Amygdala (tissue), 56 donors: ENCODE data around the gene TIE1.

Source experiments
- DNase-seq, 56 donors: peaks; one replicate each; lab custom pipeline; 2025; lab: John Stamatoyannopoulos, UW

Gene TIE1

DNA sequence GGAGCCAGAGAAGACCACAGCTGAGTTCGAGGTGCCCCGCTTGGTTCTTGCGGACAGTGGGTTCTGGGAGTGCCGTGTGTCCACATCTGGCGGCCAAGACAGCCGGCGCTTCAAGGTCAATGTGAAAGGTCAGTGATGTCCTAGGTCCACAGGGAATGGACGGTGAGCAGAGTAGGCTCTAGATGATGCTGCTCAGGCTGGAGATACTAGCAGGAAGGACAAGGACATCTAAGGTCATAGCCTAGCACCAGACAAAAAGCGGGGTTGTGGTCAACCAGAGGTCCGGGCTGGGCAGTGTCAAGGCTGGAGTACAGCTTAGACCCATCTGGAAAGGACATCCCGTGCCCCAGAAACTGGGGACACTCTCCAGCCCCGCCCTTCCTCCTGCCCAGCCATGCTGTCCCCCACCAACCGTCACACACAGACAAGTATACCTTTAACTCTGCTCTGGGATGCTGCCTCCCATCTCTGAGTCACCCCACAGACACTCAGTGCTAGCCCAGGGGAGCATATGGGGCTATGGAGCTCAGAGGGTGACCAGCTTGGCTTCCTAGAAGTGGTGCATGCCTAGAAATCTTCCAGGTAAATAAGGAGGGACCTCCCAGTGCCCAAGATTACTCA, 8.7 kb downstream of the TIE1 start:
- DNase-seq: no peak

DNA sequence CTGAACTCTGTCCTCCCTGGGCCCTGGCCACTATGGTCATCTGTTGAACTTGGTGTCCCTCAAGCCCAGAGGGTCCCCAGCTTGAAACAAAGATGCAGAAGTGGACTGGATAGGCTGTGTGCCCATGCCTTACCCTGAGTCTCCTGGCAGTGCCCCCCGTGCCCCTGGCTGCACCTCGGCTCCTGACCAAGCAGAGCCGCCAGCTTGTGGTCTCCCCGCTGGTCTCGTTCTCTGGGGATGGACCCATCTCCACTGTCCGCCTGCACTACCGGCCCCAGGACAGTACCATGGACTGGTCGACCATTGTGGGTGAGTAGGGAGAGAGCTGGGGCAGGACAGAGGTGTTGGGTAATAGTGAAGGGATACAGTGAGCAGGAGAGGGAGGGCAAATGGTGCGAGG, 10.7 kb downstream of the TIE1 start:
- DNase-seq: no peak

DNA sequence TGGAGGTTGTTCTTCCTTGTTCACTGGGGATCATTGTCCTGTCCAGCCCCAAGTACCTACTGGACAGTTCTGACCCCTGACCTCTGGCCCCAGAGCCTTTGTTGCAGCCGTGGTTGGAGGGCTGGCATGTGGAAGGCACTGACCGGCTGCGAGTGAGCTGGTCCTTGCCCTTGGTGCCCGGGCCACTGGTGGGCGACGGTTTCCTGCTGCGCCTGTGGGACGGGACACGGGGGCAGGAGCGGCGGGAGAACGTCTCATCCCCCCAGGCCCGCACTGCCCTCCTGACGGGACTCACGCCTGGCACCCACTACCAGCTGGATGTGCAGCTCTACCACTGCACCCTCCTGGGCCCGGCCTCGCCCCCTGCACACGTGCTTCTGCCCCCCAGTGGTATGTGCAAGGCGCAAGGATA, 11.4 kb downstream of the TIE1 start:
- DNase-seq: no peak

DNA sequence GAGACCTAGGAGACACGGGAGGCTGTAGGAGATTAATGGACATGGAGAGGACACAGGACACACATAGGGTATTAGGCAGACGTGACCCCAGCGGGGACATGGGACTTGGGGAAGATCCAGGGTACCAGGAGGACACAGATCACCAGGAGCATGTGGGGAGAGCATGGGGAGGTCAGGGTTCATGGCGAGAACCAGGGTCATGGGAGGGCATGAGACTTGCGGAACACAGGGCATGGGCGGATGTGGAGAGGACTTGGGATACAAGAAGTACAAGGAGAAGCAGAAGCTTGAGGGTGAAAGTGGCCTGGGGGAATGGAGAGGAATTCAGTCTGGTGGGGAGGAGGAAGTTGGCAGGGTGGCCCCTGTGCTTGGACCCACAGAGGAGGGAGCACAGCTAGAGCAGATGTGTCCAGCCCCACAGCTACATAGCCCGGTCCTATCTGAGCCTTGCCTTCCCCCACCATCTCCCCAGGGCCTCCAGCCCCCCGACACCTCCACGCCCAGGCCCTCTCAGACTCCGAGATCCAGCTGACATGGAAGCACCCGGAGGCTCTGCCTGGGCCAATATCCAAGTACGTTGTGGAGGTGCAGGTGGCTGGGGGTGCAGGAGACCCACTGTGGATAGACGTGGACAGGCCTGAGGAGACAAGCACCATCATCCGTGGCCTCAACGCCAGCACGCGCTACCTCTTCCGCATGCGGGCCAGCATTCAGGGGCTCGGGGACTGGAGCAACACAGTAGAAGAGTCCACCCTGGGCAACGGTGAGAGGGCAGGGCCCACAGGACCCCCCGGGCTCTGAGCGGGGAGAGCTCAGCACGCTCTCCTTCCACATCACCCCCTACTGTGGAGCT, 12.1 kb downstream of the TIE1 start:
- DNase-seq: no peak

DNA sequence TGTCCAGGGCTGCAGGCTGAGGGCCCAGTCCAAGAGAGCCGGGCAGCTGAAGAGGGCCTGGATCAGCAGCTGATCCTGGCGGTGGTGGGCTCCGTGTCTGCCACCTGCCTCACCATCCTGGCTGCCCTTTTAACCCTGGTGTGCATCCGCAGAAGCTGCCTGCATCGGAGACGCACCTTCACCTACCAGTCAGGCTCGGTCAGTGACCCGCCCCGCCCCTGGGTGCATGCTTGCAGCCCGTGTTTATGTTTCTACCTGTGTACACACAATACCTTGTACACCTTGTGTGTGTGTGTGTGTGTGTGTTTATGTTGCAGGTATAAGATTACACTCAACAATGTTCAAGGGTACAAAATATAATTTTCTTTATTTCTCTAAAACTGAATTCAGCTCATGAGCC, 13.0 kb downstream of the TIE1 start:
- no peak for DNase-seq

DNA sequence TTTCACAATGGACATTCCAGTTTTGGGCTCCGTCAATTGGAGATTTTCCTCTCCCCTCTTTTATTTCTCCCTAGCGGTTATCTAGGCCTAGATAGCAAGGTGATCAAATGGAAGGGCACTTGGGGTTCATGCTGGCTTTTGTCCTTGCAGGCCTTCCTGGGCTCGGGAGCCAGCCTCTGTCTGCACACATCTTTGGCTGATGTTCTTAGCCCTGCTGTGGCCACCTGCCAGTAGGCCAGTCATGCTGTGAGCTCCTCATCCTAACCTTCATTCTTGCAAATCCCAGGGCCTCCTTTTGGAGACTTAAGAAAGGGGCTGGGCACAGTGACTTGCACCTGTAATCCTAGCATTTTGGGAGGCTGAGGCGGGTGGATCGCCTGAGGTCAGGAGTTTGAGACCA, 13.5 kb downstream of the TIE1 start:
- no peak for DNase-seq

DNA sequence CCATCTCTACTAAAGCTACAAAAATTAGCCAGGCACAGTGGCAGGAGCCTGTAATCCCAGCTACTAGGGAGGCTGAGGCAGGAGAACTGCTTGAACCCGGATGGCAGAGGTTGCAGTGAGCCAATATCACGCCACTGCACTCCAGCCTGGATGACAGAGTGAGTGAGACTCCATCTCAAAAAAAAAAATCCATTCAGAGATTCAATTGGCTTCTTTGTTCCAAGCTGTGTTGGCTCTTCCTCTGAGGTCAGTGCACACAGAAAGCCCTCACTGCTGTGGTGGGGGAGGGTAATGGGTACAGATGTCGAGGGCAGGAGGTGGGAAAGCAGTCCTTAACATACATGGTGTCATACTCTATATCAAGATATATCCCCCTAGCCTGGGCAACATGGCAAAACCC, 14.7 kb downstream of the TIE1 start:
- DNase-seq: peak in 29 of 56 donors; percentile 10 to 74 (median 41)

DNA sequence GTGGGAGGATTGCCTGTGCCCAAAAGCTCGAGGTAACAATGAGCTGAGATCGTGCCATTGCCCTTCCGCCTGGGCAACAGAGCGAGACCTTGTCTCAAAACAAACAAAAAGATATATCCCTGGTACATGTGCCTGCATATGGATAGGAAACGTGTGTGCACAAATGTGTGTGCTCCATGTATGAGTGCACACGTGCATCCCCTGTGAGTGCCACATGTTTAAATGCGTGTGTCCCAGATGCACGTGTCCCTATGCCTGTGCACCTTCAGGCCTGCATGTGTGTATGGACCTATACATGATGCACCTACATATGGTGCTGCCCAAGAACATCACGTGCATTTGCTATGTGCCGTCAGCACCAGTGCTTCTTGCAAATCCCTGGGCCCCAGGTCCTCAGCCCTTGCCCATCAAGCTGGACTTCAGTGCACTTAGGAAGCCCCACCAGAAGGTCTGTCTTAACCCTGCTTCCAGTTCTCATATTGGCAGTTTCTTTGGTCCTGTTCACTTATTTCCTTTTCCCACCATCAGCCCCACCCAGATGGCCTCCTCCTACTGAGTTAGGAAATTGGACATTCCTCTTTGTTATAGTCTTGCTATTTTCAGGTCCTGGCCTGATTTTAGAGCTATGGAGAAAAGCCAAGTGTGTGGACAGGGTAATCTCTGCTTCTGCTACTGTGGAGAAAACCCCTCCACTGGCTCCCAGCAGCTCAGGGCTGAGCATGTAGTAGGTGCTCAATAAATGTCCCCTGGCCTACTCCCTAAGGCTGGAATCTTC, 15.4 kb downstream of the TIE1 start:
- no peak for DNase-seq

DNA sequence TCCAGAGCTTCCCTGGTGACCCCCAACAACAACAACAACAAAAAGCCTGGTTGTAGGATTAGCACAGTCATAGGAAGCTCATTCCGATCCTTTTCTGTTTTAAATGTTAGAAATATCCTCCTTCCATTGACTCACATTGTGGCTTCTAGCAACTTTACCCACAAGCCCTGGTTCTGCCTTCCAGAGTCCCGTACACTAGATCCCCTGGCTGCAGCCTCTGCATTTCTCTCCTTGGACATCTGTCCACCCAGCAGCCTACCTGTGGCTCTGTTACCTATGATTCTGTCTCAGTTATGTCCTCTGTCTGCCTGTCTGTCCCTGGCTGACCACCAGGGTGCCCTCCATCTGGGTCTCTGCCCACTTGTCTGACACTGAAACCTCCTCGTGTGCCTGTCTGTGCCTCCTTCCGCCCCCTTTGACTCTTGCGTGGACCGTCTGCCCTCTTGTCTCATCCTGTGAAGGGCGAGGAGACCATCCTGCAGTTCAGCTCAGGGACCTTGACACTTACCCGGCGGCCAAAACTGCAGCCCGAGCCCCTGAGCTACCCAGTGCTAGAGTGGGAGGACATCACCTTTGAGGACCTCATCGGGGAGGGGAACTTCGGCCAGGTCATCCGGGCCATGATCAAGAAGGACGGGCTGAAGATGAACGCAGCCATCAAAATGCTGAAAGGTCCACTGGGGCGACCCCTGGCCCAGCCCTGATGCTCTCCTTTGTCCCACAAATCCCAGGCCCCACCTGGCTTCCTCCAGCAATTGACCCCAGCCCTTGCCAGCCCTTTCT, 16.1 kb downstream of the TIE1 start:
- DNase-seq: no peak

DNA sequence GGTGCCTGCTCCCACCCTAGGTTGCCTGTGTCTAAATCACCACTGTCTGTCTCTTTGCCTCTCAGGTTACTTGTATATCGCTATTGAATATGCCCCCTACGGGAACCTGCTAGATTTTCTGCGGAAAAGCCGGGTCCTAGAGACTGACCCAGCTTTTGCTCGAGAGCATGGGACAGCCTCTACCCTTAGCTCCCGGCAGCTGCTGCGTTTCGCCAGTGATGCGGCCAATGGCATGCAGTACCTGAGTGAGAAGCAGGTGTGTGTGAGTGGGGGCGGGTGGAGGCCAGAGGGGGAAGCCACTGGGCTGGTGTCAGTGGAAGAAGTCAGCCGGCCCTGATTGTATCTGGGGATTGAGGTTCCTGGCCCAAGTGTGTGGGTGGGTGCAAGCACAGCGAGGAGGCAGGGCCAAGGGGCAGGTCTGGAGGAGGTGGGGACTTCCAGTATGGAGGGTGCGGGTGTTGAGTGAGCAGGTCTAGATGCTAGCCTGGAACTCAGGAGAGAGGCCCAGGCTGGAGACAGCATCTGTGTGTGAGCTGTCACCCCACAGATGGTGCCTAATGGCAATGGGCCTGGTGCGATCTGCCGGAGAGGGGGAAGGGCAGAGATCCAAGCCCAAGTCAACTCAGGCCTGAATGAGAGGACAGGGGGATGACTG, 17.2 kb downstream of the TIE1 start:
- DNase-seq: peak in 44 of 56 donors; percentile 9 to 87 (median 55)

DNA sequence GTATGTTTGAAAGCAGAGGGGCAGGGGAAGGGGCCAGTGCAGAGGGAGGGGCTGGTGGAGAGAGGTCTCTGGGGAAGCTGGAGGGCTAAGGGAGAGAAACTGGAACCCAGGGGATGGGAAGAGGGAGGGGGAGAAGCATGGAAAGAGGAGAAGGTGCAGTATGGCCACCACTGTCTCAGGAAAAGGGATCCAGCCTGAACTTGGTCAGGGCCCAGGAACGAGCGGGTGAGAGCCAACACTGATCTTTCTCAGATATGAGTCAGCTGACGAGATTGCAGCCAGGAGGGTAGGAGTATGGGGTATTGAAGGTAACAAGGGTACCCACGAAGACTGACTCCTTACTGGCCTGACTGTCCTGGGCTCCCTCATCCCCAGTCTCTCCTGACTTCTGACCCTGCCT, 18.0 kb downstream of the TIE1 start:
- DNase-seq: no peak

DNA sequence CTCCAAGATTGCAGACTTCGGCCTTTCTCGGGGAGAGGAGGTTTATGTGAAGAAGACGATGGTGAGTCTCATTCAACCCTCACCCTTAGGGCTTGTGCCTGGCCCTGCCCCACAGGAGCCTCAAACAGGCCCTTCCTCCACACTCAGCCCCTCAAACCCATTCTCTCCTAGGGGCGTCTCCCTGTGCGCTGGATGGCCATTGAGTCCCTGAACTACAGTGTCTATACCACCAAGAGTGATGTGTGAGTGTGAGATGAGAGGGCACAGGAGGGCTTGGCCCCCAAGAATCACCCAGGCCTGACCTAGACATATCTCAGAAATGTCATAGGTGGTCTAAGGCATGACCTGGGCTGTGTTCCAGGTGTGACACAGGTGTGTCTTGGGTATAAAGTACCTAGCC, 18.5 kb downstream of the TIE1 start:
- no peak for DNase-seq

DNA sequence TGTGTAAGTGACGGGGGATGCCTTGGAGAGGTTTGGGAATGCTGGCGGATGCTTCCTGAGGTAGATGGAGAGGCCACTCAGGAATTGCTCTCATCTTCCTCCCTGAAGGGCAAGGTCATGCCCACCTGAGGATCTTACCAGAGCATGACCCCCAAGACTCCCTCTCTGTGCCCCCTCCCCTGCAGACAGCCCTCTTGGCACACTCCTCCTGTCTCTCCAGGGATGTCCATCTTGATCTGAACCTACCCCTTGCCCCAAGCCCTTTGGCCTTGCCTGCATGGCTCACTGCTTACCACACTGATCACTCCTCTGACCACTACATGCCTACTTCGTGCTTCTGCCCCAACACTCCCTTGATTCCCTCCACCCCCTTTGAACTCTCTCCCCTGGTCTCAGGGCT, 19.0 kb downstream of the TIE1 start:
- DNase-seq: no peak

DNA sequence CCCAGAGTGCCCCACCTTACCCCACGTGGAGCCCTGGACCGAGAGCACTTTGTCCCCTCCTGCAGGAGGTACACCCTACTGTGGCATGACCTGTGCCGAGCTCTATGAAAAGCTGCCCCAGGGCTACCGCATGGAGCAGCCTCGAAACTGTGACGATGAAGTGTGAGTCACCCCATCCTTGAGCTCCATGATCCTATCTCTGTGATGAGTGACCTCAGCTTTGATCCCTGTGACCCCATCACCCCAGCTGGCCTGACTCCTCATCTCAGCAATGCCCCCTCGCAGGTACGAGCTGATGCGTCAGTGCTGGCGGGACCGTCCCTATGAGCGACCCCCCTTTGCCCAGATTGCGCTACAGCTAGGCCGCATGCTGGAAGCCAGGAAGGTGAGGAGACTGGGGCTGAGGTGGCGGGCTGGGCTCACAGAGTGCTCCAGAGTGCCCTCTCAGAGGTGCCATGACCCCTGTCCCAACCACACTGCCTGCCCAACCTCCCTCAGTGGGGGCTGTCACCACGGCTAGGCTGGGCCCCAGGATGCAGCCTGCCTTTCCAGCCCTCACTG, 20.6 kb downstream of the TIE1 start:
- no peak for DNase-seq

DNA sequence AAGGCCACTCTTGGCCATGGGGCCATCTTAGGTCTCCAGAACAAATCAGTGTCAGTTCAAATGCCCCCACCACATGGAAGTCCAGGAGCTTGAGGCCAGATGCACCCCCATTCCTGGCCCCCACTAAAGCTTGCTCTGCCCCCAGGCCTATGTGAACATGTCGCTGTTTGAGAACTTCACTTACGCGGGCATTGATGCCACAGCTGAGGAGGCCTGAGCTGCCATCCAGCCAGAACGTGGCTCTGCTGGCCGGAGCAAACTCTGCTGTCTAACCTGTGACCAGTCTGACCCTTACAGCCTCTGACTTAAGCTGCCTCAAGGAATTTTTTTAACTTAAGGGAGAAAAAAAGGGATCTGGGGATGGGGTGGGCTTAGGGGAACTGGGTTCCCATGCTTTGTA, 21.7 kb downstream of the TIE1 start:
- DNase-seq: no peak

DNA sequence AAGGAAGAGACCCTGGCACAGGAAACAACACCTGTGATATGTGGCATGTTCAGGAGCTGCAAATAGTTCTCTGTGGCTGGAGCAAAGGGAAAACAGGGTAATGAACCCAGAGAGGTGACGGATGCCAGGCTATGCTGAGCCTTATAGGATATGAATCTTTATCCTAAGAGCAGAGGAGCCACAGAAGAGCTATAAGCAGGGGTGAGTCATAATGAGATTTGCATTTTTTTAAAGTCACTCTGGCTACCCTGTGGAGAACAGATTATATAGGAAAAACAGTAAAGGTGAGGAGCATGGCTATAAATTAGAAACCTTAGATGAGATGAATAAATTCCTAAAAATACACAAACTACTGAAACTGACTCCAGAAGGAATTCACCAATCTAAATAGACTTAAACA, 24.0 kb downstream of the TIE1 start:
- DNase-seq: no peak

DNA sequence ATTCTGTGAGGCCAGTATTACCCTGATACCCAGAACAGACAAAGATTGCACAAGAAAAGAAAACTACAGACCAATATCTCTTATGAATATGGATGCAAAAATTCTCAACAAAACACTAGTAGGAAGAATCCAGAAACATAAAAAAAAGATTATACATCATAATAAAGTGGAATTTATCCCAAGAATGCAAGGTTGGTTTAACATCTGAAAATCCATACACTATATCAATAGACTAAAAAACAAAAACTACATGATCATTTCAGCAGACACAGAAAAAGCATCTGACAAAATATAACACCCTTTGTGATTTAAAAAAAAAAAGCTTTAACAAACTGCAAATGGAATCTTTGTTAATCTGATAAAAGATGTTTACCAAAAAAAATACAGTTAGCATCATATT, 24.6 kb downstream of the TIE1 start:
- DNase-seq: no peak

DNA sequence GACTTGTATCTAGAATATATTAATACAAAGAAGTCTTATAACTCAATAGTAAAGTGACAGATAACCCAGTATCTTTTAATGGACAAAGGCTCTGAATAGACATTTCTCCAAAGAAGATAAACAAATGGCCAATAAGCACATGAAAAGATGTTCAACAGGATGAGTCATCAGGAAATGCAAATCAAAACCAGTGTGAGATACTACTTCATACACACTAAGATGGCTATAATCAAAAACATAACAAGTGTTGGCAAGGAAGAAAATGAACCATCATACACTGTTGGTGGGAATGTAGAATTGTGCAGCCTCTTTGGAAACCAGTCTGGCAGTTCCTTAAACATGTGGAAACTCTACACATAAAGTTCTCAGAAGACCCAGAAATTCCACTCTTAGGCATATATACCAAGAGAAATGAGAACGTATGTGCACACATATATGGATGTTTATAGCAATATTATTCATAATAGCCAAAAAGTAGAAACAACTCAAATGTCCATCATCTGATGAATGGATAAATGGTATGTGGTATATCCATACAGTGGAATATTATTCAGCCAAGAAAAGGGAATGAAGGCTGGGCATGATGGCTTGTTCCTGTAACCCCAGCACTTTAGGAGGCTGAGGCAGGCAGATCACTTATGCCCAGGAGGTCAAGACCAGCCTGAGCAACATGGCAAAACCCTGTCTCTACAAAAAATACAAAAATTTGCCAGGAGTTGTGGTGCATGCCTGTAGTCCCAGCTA, 26.9 kb downstream of the TIE1 start:
- DNase-seq: no peak
